CD1c-positive myeloid dendritic cell (primary cell): Measurements from ENCODE around the gene SLC4A11.
A peak's percentile ranks its signal among the peaks of the same experiment; 100 is the strongest.

Experiments used
- DNase-seq: peaks from one replicate; pipeline ENCODE4 v3.0.0-alpha.2; 2016; ENCODE audit errors: extremely low spot score

Gene SLC4A11

GRCh38 chr20:3246682-3247081 is 7.7 kb upstream of the SLC4A11 start:
- DNase-seq = no peak

- DNase-seq = no peak
Measured at GRCh38 chr20:3245711-3246110, 6.7 kb upstream of the SLC4A11 start.

GRCh38 chr20:3245156-3245555 is 6.2 kb upstream of the SLC4A11 start:
- no peak for DNase-seq

- DNase-seq = no peak
Measured at GRCh38 chr20:3244613-3245012, 5.6 kb upstream of the SLC4A11 start.

- DNase-seq = no peak
Measured at GRCh38 chr20:3243718-3244358, 4.8 kb upstream of the SLC4A11 start.

GRCh38 chr20:3242172-3242692 is 3.2 kb upstream of the SLC4A11 start:
- no peak for DNase-seq

- no peak for DNase-seq
Measured at GRCh38 chr20:3240776-3241363, 1.9 kb upstream of the SLC4A11 start.

GRCh38 chr20:3239867-3240775 is 1.1 kb upstream of the SLC4A11 start:
- DNase-seq = peak; percentile 38

- peak; percentile 42 for DNase-seq
Measured at GRCh38 chr20:3238616-3239025, 369 bp downstream of the SLC4A11 start.

GRCh38 chr20:3237958-3238615 is 903 bp downstream of the SLC4A11 start:
- no peak for DNase-seq

- DNase-seq = no peak
Measured at GRCh38 chr20:3237011-3237957, 1.7 kb downstream of the SLC4A11 start.

GRCh38 chr20:3235666-3236324 is 3.2 kb downstream of the SLC4A11 start:
- no peak for DNase-seq

GRCh38 chr20:3233991-3234498 is 4.9 kb downstream of the SLC4A11 start:
- DNase-seq = no peak

GRCh38 chr20:3233131-3233990 is 5.6 kb downstream of the SLC4A11 start:
- DNase-seq = no peak

GRCh38 chr20:3231889-3232588 is 7.0 kb downstream of the SLC4A11 start:
- no peak for DNase-seq

GRCh38 chr20:3231116-3231515 is 7.9 kb downstream of the SLC4A11 start:
- DNase-seq = no peak

GRCh38 chr20:3229798-3230197 is 9.2 kb downstream of the SLC4A11 start:
- no peak for DNase-seq

GRCh38 chr20:3229158-3229557 is 9.8 kb downstream of the SLC4A11 start:
- DNase-seq = no peak

- no peak for DNase-seq
Measured at GRCh38 chr20:3228750-3229032, 10.3 kb downstream of the SLC4A11 start.
